ENCODE results near the gene KDM1A. TPM values are rescaled to one million over a fixed set of nuclear protein-coding genes. Genes with fewer than 3 reads are reported as not detected.
A peak's percentile ranks its signal among the peaks of the same experiment; 100 is the strongest.

The KDM1A gene
- total RNA-seq, 1 donor from 2014 or later, result 258 TPM

DNA sequence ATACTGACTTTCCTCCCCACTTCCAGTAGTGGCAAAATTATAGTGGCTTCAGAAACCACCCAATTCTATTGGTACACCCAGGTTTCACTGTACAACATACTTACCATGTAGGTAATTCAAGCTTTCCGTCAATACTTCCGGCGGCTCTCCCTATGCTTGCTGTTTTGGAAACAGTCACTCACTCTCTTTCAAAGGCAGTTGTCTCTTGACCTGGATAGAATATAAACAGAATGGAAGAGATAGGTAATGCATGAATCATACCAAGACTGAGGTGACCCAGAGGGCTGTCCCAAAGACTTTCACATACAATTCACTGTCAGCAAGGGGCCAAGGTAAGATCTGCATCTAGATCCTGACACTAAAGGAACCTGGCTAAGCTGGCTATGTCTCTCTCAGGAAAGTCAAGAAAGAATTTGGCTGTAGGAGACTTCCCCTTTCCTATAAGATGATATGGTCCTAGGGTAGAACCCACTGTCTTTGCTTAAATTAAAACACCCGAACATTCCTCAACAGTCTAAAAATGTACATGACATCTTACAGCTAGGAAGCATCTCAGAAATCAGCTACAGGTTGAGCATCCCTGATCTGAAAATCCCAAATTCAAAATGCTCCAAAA is 89.8 kb downstream of the KDM1A start:
- Mint-ChIP-seq H3K9me3 (no peaks in the 10 kb centered on the region), H3K4me3 (no peak overlapping the region), H3K4me1 (peaks cover 16% of the 10 kb centered on the region), H3K36me3 (ENCODE audit: low read depth) (peaks cover 12% of the 10 kb centered on the region), H3K27ac (ENCODE audit: unreplicated experiment) (no peak overlapping the region), H3K27me3 (ENCODE audit: low read depth) (no peaks in the 10 kb centered on the region)
- TF ChIP-seq, protein P1, sequence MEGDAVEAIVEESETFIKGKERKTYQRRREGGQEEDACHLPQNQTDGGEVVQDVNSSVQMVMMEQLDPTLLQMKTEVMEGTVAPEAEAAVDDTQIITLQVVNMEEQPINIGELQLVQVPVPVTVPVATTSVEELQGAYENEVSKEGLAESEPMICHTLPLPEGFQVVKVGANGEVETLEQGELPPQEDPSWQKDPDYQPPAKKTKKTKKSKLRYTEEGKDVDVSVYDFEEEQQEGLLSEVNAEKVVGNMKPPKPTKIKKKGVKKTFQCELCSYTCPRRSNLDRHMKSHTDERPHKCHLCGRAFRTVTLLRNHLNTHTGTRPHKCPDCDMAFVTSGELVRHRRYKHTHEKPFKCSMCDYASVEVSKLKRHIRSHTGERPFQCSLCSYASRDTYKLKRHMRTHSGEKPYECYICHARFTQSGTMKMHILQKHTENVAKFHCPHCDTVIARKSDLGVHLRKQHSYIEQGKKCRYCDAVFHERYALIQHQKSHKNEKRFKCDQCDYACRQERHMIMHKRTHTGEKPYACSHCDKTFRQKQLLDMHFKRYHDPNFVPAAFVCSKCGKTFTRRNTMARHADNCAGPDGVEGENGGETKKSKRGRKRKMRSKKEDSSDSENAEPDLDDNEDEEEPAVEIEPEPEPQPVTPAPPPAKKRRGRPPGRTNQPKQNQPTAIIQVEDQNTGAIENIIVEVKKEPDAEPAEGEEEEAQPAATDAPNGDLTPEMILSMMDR (conservative IDR thresholded peaks at IDR 0.05), result no peak
- DNase-seq (ENCODE audit: low read depth, low spot score), result no peak

DNA sequence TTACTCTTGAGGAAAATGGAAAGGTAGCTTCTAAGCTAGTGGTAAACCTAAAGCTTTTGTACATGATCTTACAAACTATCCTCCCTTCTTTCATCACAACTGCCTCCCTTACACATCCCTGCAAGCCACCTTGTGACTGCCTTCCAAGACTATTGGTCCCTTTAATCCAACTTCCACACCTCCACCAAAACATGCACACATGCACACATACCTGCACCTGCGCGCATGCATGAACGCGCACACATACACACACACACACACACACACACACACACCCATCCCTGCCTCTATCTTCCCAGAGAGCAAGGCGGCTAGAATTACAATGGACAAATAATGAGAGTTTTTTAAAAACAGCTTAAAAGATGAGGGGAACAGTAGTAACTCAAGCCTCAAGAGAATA is 91.1 kb downstream of the KDM1A start:
- TF ChIP-seq, protein P1 (conservative IDR thresholded peaks at IDR 0.05), result no peak
- H3K27me3 Mint-ChIP-seq (ENCODE audit: low read depth), result no peaks in the 10 kb centered on the region
- peaks cover 12% of the 10 kb centered on the region for H3K36me3 Mint-ChIP-seq (ENCODE audit: low read depth)
- H3K4me3 Mint-ChIP-seq, result no peak overlapping the region
- H3K27ac Mint-ChIP-seq (ENCODE audit: unreplicated experiment), result peak overlapping the region; percentile 79
- H3K4me1 Mint-ChIP-seq, result peaks cover 29% of the 10 kb centered on the region
- no peak for DNase-seq (ENCODE audit: low read depth, low spot score)
- no peaks in the 10 kb centered on the region for H3K9me3 Mint-ChIP-seq

DNA sequence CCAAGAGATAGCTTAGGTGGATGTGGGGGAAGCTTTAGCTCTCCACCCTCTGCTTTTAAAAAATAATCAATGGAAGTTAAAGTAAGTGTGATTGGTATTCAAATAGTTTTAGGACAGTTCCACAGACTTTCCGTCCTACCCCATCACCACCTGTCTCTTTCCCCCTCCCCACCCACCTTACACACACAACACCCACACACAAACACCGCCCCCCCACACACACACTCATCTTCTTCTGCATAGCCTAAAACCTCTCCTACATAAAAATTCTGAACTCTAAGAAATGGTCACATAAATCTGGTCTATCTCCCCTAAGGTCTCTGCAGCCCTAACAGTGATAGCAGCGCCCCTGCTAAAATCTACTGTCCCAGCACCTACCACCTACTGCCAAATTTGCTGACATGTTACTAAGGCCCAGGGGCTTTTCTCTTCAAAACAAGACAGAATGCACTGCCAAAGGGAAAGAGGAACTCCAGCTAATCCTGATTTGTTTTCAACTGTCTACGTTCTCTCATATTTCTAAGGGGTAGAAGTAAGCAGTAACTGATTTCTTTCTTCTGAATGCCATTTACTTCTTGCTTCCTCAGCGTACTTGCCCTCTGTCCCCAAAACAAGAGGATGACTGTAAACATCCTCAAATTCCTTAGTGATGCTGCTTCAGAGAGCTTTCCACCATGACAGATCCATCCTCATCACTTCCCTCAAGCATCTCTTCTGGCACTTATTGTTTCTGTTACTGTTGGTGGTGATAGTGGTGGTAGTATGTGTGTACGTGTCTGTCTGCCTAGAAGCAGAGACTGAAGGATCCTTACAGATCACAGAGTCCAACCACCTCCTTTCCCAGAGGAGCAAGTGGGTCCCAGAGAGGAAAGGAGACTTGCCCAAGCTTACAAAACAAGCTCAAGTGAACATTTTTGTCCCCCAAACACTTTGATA is 92.6 kb downstream of the KDM1A start:
- Mint-ChIP-seq H3K4me1 (peaks cover 37% of the 10 kb centered on the region), H3K36me3 (ENCODE audit: low read depth) (peaks cover 9% of the 10 kb centered on the region), H3K4me3 (no peak overlapping the region), H3K27ac (ENCODE audit: unreplicated experiment) (no peak overlapping the region), H3K9me3 (no peaks in the 10 kb centered on the region), H3K27me3 (ENCODE audit: low read depth) (no peaks in the 10 kb centered on the region)
- TF ChIP-seq, protein P1 (conservative IDR thresholded peaks at IDR 0.05), result no peak
- DNase-seq (ENCODE audit: low read depth, low spot score), result no peak

DNA sequence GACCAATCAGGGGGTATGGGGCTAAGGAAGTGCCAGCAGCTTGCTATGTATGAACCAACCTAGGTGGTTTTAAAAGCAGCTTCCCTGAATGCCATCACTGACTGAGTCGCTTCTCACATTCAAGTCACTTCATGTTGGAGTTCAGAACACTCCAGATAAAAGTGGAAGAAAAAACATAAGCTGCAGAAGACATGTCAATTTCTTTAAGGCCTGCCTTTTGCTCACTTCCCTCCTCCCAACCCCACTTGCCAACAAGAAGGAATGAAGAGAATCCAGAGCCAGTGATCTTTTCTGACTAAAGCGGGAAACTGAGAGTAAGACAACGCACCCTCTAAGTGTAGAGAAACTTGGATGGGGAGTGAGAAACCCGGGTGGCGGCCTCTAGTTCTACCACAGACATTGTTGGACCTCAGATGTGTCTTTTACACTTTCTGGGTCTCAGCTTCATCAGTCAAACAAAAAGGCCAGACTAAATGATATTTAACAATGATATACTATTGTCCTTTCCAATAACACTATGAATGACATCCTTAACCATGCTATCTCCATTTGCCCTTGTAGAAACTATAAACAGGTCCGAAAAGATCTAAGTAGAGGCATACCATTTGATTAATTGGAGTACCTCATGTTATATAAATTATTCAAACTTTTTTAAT is 95.3 kb downstream of the KDM1A start:
- no peaks in the 10 kb centered on the region for H3K36me3 Mint-ChIP-seq (ENCODE audit: low read depth)
- no peaks in the 10 kb centered on the region for H3K27me3 Mint-ChIP-seq (ENCODE audit: low read depth)
- H3K9me3 Mint-ChIP-seq, result no peaks in the 10 kb centered on the region
- no peak overlapping the region for H3K4me3 Mint-ChIP-seq
- H3K4me1 Mint-ChIP-seq, result peaks cover 40% of the 10 kb centered on the region
- no peak for DNase-seq (ENCODE audit: low read depth, low spot score)
- no peak overlapping the region for H3K27ac Mint-ChIP-seq (ENCODE audit: unreplicated experiment)
- TF ChIP-seq, protein P1 (conservative IDR thresholded peaks at IDR 0.05), result no peak

DNA sequence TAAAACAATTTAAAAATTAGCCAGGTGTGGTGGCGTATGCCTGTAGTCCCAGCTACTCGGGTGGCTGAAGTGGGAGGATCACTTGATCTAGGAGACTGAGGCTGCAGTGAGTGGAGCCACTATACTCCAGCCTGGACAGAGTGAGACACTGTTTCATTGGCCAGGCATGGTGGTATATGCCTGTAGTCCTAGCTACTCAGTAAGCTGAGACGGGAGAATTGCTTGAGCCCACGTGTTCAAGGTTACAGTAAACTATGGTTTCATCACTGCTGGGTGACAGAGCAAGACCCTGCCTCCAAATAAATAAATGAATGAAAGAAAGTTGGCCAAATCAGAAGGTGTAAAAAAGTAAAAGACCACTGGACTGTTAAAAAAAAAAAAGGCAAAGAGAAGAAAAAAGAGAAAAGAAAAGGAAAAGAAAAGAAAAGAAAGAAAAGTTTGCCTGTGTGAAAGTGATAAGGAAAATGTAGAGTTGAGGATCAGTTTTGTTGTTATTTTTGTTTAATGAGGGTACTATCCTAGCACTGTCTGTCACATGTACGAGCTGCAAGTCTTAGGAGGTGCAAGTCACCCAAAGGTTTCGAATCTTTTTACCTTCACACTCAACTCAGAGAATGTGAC is 97.1 kb downstream of the KDM1A start:
- no peak for DNase-seq (ENCODE audit: low read depth, low spot score)

More for the DNA sequence above, 97.1 kb downstream of the KDM1A start:
- TF ChIP-seq, protein P1 (conservative IDR thresholded peaks at IDR 0.05), result no peak
- H3K4me1 Mint-ChIP-seq, result peaks cover 40% of the 10 kb centered on the region
- no peaks in the 10 kb centered on the region for H3K36me3 Mint-ChIP-seq (ENCODE audit: low read depth)
- H3K27me3 Mint-ChIP-seq (ENCODE audit: low read depth), result no peaks in the 10 kb centered on the region
- H3K27ac Mint-ChIP-seq (ENCODE audit: unreplicated experiment), result peak overlapping the region; percentile 40
- H3K4me3 Mint-ChIP-seq, result no peak overlapping the region
- no peaks in the 10 kb centered on the region for H3K9me3 Mint-ChIP-seq
